Smooth muscle cell of the umbilical artery (primary cell): Measurements from ENCODE around the gene CLK1. TPM values are rescaled to one million over a fixed set of nuclear protein-coding genes. Genes with fewer than 3 reads are reported as not detected.

ENCODE experiments used
- total RNA-seq: library from RNA; depleted of rRNA; stranded (reverse); fragments of >200 nt; gene quantifications from 2 replicates; pipeline ENCODE4 v1.2.3, GENCODE V29; 2014

Gene CLK1
- 64.7 and 74.4 TPM in 2 replicates for total RNA-seq

GRCh38 chr2:200864176-200865034 is at the start of gene CLK1:
TSS of gene CLK1 (minus strand) at chr2:200864658. CDS start at chr2:200861862, 2,796 bp downstream.

GRCh38 chr2:200888704-200889625 is 24.5 kb upstream of the CLK1 start, which contains the start of the genes NIF3L1 and PPIL3:
TSS of gene NIF3L1 (plus strand) at chr2:200889371. CDS start at chr2:200891944, 2,573 bp downstream.
TSS of gene PPIL3 (minus strand) at chr2:200889077. CDS start at chr2:200887615, 1,462 bp downstream.

GRCh38 chr2:200811333-200812121 is 52.9 kb downstream of the CLK1 start, which contains the start of gene BZW1:
TSS of gene BZW1 (plus strand) at chr2:200811910. CDS start at chr2:200813218, 1,308 bp downstream.

Other genes with a start within 250 kb of the CLK1 start
- gene BZW1, start 52.7 kb downstream of the CLK1 start, total RNA-seq = 359 and 573 TPM in 2 replicates
- gene PPIL3, start 24.4 kb upstream of the CLK1 start, total RNA-seq = 50.9 and 65.3 TPM in 2 replicates
- gene NIF3L1, start 24.7 kb upstream of the CLK1 start, total RNA-seq = 18.7 and 21.7 TPM in 2 replicates
- gene ORC2, start 99.0 kb upstream of the CLK1 start, total RNA-seq = 11.6 and 17.0 TPM in 2 replicates
- 11.6 and 14.7 TPM in 2 replicates for gene HYCC2, start 207.0 kb upstream of the CLK1 start, total RNA-seq
- 50.7 and 81.4 TPM in 2 replicates for gene NDUFB3, start 207.3 kb upstream of the CLK1 start, total RNA-seq